HG03097 (cell line): ENCODE results near the gene BASP1.
A peak's percentile ranks its signal among the peaks of the same experiment; 100 is the strongest.
"Not testable (repeated sequence)": the region's sequence is repeated elsewhere in the genome, so short reads cannot be mapped to it uniquely, and the experiment has no call there.

Experiments
- ATAC-seq: cut with Tn5 transposase; IDR thresholded peaks from one replicate; pipeline ENCODE4 v1.9.1; 2021; ENCODE audit not compliant: unreplicated experiment, low FRiP score

Gene BASP1

DNA sequence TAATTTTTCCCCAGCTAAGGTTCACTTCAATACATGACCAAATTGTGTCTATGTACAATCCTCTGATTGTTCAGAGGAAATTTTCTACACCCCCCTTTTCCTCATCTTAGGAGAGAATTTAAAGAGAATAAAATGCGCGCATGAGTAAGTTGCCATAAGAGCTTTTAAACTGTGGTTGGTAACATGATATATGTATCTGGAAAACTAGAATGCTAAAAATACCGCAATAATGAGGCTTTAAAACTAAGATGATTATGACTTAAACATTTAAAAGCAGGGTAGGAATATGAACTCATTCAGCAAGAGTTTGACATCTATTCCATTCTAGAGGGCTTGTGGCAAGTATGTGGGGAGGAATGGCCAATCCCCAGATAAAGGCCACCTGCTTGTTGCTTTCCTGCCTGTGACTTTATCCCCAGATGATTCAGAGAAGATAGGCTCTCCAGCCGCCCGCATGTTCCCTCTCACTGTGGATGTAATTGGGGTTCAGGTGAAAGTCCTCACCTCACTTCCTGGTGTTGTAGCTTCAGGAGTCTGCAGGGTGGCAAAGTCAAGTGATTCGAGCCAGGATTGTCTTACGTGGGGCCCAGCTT is 26.5 kb upstream of the BASP1 start:
- ATAC-seq, result no peak

DNA sequence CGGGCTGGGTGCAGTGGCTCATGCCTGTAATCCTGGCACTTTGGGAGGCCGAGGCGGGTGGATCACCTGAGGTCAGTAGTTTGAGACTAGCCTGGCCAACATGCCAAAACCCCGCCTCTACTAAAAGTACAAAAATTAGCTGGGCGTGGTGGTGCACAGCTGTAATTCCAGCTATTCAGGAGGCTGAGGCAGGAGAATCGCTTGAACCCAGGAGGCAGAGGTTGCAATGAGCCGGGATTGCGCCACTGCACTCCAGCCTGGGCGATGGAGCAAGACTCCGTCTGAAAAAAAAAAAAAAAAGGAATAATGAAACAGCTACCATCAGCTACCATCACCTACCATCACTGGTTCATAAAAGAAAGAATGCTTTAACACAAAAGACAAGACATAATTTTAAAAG is 25.9 kb upstream of the BASP1 start:
- not testable (repeated sequence) for ATAC-seq

DNA sequence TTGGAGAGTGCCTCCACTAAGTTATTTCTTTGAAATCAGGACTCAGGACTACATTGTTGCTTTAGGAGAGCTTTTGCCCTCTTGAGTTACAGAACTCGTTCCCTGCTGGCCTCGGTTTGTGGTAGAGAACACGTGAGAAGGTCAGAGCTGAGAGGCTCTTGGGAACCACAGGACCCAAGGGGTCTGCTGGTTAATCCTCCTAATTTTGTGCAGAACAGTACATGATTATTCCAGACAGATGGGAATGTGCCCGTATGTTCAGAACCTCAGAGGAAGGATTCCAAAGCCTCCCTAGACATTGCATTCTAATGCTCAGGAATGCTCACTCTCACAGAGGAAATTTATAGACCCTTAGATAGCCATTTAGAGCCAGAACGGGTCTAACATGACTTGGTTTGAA is 25.2 kb upstream of the BASP1 start:
- no peak for ATAC-seq

DNA sequence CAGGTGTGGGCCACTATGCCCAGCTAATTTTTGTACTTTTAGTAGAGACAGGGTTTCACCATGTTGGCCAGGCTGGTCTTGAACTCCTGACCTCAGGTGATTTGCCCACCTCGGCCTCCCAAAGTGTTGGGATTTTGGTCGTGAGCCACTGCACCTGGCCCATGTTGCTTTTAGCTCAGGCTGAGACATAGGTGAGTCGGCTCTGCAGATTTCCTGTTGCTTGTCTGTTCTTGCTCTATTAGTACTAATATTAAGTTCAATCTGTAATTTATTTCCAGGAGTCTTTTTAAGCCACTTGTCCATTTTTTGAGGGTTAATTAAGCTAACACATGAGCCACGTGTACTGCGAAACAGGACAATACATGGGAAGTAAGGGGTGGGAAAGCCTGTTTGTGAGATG is 21.4 kb upstream of the BASP1 start:
- no peak for ATAC-seq

DNA sequence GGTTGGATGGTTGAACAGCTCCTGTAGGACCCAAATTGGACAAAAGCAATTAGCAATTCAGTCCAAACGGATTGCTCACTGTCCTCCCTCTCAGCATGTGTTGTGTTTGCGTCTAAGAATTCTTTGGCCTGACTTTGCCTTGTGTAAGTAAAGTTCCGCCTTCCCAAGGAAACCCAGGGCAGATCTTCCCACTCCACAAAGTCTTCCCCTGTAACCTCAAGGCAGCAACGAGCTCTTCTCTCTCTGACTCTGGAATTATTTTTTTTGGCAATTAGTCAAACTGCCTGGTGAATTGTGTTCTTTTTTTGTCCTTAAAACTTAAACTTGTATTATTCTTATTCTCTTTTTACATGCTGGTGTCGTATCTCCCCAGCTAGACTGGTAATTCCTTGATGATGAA is 20.7 kb upstream of the BASP1 start:
- ATAC-seq, result no peak

DNA sequence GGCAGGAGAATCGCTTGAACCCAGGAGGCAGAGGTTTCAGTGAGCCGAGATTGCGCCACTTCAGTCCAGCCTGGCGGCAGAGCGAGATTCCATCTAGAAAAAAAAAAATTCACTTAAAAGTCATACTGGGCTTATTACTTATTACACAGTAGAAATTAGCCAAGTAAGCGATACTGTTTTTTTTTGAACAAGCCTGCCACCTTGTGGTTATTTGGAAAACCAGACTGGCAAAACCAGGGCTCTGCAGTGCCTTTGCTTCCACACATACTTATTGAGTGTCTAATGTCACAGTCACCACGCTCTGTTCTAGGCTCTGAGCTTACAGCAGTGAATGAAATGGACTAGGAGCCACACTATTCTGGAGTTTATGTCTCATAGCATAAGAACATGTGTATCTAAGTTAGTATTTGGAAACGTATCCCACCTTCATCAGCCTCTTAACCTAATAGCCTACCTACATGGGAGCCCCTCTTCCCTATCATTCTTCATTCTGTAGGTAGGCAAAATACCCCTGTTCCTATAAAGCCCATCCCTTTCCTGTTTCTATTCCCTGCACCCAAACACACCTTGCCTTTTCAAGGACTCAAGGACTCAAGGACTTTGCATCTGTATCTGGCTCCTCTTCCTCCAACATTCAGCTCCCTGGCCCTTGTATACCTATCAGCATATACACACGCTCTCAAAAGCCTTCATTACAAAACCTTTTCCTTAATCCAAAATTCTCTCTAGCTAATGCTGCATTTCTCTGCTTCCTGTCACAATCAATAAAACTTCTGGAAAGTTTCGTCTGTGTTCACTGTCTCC is 13.9 kb upstream of the BASP1 start:
- no peak for ATAC-seq

DNA sequence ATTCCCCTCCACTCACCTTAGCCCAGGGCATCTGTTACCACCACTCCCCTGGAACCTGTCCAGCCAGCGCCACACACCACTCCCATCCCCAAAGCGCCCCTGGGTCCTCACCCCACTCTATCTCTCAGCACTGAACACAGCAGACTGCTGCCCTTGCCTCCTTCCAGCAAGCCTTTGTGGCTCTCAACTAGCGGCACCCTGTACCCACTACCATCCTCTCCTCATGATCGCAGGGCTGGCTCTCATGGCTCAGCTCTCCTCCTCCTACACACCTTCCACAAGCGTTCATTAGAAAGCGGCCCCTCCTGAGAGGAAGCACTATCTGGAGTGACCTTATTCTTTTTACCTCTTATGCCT is 13.3 kb upstream of the BASP1 start:
- no peak for ATAC-seq

DNA sequence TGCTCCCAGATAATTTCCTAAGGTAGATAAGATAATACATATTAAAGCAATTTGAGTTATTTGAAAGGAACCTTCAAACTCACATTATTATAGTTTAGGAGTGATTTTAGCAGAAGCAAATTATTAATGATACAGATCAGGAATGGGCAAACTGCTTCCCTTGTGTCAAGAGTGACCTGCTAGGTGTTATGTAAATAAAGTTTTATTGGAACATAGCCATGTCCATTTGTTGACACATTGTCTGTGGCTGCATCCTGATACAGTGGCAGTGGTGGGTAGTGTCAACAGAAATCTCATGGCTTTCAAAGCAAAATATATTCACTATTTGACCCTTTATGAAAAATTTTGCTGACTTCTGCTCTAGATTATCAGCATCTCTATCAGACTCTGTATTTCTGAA is 11.4 kb upstream of the BASP1 start:
- no peak for ATAC-seq

DNA sequence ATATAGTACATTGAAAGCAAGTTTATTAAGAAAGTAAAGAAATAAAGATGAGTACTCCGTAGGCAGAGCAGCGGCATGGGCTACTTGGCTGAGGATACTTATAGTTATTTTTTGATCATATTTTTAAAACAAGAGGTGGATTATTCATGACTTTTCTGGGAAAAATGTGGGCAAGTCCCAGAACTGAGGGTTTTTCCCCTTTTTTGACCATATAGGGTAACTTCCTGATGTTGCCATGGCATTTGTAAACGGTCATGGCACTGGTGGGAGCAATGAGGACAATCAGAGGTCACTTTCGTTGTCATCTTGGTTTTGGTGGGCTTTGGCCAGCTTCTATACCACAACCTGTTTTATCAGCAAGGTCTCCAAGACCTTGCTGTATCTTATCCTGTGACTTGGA is 5.2 kb upstream of the BASP1 start:
- ATAC-seq, result no peak

DNA sequence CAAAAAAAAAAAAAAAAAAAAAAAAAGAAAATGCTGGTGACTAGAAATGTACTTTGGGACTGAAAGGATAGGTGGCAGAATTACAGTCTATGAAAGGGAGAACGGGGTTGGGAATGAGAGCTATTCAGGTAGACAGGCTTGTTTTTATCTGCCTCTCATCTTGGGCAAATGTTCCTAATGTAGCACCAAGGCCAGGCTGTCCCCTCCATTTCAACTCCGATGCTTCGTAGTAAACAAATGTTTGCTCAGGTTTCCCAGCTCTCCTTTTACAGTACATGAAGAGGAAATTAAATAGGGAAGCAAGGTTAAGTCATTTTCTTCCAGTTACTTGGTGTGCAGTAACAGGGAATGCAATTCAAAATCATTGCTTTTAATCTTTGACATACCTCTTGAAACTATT is 4.4 kb upstream of the BASP1 start:
- ATAC-seq, result no peak

DNA sequence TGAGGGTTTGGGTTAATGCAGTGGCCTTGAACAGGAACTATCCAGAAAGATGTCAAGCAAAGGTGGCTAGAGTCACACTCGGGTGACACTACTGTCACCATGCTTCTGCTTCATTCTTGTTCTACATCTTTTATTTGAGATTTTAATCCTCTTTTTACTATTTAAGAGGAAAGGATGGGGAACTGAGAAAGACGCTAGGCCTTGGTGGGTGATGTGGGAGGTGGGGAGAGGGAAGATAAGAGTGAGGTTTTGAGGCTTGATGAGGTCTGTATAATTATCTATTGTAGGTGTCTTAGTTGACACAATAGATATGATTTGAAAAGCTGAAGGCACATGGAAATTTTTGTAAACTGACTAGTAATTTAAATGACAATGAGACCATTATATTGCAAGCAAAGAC is 3.5 kb upstream of the BASP1 start:
- ATAC-seq, result no peak

DNA sequence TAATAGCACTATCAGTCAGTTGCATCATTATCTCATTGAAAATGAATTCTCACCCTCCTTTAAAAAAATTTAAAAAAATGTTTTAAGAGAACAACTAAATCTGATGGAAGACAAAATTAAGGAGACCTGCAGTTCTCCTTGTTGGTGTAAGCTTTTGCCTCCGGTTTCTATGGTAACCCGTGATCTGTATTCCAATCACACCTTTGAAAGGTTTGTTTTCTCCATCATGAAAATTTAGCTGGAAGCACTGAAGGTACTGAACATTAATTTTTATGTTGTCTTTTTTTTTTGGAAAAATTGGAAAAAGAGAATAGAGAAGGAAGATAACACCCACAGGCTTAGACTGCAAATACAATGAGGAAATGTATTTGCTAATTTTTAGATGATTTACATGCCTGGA is 2.5 kb upstream of the BASP1 start:
- no peak for ATAC-seq

DNA sequence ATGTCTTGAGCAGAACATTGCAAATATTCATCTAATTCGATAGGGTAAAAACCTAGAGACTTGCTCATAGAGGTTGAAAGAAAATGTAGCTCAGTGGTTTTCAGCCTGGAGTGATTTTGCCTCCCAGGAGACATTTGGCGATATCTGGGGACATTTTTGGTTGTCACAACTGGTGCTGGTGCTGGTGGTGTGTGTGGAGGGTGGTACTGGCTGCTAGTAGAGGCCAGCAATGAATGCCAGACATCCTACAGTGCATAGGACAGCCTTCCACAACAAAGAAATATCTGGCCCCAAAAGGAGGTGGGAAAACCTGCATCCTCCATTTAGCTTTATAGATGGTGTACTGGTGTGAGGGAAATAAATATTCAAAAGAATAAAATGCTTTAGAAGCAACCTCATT is 2.1 kb upstream of the BASP1 start:
- no peak for ATAC-seq

DNA sequence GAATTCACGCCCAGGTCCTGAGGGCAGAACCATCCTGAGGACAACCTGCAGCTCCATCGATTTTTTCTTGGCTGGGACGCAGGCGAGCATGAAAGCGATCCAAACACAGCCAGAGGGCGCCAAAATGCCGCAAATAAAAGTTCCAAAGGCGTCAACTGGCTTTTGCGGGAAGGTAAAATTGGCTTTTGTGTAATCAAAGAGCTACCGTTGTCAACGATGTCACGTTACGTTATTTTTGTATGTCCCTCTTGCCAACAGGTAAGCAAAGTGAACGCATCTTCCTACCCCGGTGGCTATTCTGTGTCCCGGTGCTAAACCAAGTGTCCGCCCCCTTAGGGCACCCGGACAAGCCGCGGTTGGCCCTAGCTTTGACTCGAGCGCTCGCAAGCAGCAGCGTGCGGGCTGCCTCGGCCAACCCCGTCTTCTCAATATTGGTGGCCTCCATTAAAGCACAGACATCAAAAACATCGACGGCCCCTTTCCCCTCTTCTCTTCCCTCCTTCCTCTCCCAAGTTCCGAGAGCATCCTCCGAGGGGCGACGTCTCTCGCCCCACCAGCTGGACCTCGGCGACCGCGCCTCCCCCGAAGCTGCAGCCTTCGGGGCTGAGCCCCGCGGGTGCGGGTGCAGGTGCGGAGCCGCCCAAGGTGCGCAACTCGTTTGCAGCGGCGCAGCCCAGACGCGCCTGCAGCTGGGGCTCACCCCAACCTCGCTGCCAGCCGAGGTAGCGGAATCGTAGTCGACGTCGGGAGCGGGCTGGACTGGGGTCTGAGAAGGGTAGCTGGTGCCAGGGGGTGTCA is 1.1 kb upstream of the BASP1 start:
- peak; percentile 52 for ATAC-seq

DNA sequence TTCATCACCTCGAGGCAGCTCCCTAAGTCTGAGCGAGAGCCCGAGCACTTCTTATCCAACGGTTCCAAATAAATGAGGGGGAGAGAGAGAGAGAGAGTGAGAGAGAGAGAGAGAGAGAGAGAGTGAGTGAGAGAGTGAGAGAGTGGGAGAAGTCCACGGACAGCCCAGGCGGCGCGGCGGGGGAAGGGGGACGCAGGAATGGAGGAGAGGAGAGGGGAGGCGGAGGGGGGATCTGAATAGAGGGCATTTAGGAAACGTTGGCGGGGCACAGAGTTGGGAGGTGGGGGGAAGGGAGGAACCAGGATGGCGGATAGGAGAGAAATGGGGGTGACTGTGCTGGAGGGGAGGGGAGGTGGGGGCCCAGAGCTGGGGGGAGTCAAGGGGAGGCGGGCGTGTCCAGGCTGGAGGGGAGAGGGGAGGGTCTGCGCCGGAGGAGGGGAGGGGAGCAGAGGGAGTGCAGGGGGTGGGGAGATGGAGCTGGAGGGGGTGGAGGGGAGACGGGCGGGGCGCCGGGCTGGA is 398 bp upstream of the BASP1 start:
- no peak for ATAC-seq

DNA sequence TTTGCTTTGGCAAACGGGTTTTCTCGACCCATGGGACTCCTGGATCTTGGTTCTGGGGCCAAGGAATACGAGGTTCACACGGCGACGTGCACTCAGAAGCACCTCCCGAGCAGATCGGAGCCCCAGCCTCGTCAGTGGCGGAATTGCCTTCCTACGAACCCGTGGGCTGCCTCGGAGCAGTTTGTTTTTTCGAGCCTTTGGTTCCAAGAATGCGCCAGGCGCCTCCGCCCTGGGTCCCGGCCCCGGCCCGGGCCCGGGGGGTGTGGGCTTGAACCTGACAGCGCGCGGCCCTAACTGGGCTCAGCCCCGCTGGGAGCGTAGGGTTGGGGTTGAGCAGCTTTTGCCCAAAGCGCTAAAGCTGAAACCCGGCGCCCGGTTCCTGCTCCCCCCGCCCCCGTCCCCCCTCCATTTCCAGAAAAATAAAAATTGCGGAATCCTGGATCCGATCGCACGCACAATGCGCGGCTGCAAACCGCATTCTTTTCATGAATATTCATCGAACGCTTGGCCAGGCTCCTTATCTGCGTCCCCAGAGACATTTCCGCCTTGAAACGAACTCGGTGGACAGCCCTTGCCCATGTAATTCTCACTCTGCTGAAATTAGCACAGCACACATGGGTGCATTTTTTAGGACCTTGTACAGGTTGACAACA is 1.0 kb downstream of the BASP1 start:
- no peak for ATAC-seq

DNA sequence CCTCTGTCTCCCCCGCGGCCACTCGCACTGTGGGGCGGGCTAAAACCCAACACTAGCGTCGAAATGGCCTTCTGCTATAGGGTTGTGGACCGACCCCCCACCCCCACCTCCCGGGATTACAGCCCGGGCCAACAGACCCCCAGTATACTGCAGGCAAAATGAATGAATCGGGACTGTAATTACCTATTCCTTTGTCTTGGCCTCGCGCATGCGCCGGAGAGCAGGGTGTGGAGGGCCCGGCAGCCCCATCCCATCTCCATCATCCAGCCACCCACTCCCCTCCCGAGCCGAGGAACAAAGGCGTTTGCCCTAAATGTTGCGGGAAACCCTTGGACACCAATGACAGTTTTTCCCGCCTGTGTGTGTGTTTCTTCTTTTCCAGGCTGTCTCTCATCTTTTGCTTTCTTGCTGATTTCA is 1.6 kb downstream of the BASP1 start:
- ATAC-seq, result no peak

DNA sequence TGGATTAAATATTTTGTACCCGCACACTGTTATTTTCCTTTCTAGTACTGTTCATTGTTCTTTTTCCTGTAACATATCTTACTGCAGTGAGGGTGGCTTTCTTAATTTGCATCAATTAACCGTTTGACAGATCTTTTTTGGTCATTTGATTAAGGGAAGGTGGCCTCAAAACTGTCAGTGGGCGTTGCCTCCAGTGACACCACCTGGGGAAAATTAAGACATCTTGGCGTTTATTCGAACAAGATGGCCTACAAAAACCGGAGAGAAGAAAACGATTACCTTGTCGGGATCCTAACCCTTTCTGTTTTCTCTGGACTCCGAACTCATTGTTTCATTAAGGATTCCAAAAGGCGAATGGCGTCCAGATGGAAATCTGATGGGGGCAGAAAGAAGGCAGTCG is 2.0 kb downstream of the BASP1 start:
- no peak for ATAC-seq

DNA sequence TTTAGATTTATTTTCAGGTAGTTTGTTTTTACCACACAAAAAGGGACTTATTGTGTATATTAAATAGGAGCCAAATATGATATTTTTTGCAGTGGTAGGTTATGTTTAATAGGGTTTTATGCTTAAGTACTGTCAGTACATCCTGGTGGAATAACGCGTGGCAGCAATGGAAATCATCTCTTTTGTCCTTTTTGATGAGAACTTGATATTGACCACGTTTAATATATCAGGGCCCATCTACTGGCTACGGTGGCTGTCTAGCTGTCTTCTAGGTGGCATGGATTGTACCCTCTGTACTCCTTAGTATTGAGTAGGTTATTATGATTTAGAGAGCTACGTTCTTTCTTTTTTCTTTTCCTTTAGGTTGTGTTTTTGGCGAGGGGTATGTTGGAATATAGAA is 2.6 kb downstream of the BASP1 start:
- no peak for ATAC-seq

DNA sequence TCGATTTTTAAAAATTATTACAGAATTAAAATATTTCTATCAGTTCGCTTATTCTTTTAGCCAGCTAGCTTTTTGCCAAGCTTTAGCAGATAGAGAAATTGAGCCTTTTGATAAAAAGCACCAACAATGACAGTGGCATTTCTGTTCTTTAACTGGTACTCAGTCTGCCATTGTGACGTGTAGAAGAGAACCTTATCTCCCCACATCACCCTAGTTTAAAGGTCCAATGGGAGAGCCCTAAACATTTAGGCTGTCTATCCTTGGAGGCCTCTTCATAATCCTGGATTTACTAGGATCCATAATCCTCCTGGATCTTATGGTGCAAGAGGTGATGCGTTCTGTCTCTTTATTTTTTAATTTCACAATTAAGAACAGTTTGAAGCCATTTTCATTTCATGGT is 3.0 kb downstream of the BASP1 start:
- no peak for ATAC-seq
